Smooth muscle cell (in vitro differentiated cells): ENCODE results near the gene GLS. TPM values are rescaled to one million over a fixed set of nuclear protein-coding genes. Genes with fewer than 3 reads are reported as not detected.

Experiments
- DNase-seq: peaks from one replicate; lab custom pipeline; 2025; ENCODE audit not compliant: unreplicated experiment; lab: John Stamatoyannopoulos, UW
- H2AFZ ChIP-seq: fragments of 200-600 bp; sonication (generic); 2 replicates; pipeline ENCODE4 v1.6.0; 2016; ENCODE audit warnings: antibody characterized with exemption, low read depth, mild to moderate bottlenecking
- H3F3A ChIP-seq: fragments of 200-600 bp; sonication (generic); 2 replicates; pipeline ENCODE4 v1.6.0; 2017; ENCODE audit warnings: antibody characterized with exemption, low read depth
- H3K27ac ChIP-seq: fragments of 200-600 bp; sonication (generic); 2 replicates; pipeline ENCODE4 v1.5.1; 2016; ENCODE audit warnings: low read depth, mild to moderate bottlenecking
- H3K27me3 ChIP-seq: fragments of 200-600 bp; sonication (generic); 2 replicates; pipeline ENCODE4 v1.6.1; 2016; ENCODE audit warnings: low read depth, mild to moderate bottlenecking
- H3K36me3 ChIP-seq: fragments of 200-600 bp; sonication (generic); 2 replicates; pipeline ENCODE4 v1.5.1; 2016; ENCODE audit warnings: low read depth
- H3K4me1 ChIP-seq: fragments of 200-600 bp; sonication (generic); 2 replicates; pipeline ENCODE4 v1.5.1; 2016; ENCODE audit warnings: low read depth
- H3K4me2 ChIP-seq: fragments of 200-600 bp; sonication (generic); 2 replicates; pipeline ENCODE4 v1.6.0; 2016; ENCODE audit warnings: mild to moderate bottlenecking
- H3K4me3 ChIP-seq: fragments of 200-600 bp; sonication (generic); 2 replicates; pipeline ENCODE4 v1.5.1; 2016; ENCODE audit warnings: mild to moderate bottlenecking
- H3K79me2 ChIP-seq: fragments of 200-600 bp; sonication (generic); 2 replicates; pipeline ENCODE4 v1.6.0; 2016; ENCODE audit warnings: low read depth, mild to moderate bottlenecking
- H3K9ac ChIP-seq: fragments of 200-600 bp; sonication (generic); 2 replicates; pipeline ENCODE4 v1.6.0; 2016; ENCODE audit warnings: low read depth
- H3K9me3 ChIP-seq: fragments of 200-600 bp; sonication (generic); replicated peaks from 2 replicates; pipeline ENCODE4 v1.5.1; 2016; ENCODE audit warnings: low read depth
- H4K20me1 ChIP-seq: fragments of 200-600 bp; sonication (generic); 2 replicates; pipeline ENCODE4 v1.6.0; 2016; ENCODE audit warnings: low read depth
- CTCF ChIP-seq: fragments of 200-600 bp; sonication (generic); IDR thresholded peaks from 2 replicates; pipeline ENCODE4 v1.5.1; 2017; ENCODE audit warnings: borderline replicate concordance, mild to moderate bottlenecking, antibody characterized with exemption; ENCODE audit not compliant: insufficient read depth, poor library complexity, severe bottlenecking
- WGBS: methylation state at CpG from one replicate; pipeline ENCODE4 v1.1.7; 2016; ENCODE audit warnings: low lambda C conversion rate; 5-methylcytosine and 5-hydroxymethylcytosine counted together
- polyA plus RNA-seq: library from polyadenylated mRNA; unstranded; fragments of >200 nt; fragmentation: Nextera tagmentation; extraction: Ambion mirVana; gene quantifications from 2 replicates; pipeline ENCODE4 v1.2.1, GENCODE V29; 2016
- total RNA-seq: library from RNA; depleted of rRNA; stranded (reverse); fragments of >200 nt; gene quantifications from 2 replicates; pipeline ENCODE4 v1.2.3, GENCODE V29; 2014

GLS gene
- total and polyA plus RNA-seq, 2 experiments from 2014 or later = 76.2 to 454 TPM

GRCh38 chr2:190889175-190889943 lies 8.7 kb downstream of the GLS start:
- no peaks in the 10 kb centered on the region for H3K9me3 ChIP-seq
- no peak overlapping the region for H3K9ac ChIP-seq
- H3K4me2 ChIP-seq = peak overlapping the region; percentile 93
- H3F3A ChIP-seq = no peaks in the 10 kb centered on the region
- DNase-seq = no peak
- peaks cover 7% of the 10 kb centered on the region for H3K36me3 ChIP-seq
- H2AFZ ChIP-seq = no peak overlapping the region
- WGBS = 54% methylated on average over 3 of the region's 3 CpGs
- no peak for TF ChIP-seq CTCF
- peaks cover 100% of the 10 kb centered on the region for H4K20me1 ChIP-seq
- H3K27ac ChIP-seq = peak overlapping the region; percentile 54
- H3K27me3 ChIP-seq = no peaks in the 10 kb centered on the region
- peak overlapping the region; percentile 79 for H3K4me3 ChIP-seq
- H3K4me1 ChIP-seq = peaks cover 12% of the 10 kb centered on the region
- peaks cover 100% of the 10 kb centered on the region for H3K79me2 ChIP-seq

- no peaks in the 10 kb centered on the region for H3K27me3 ChIP-seq
- no peak overlapping the region for H2AFZ ChIP-seq
- H3K9ac ChIP-seq = no peak overlapping the region
- H3K36me3 ChIP-seq = peaks cover 22% of the 10 kb centered on the region
- peaks cover 11% of the 10 kb centered on the region for H3K4me1 ChIP-seq
- H3K4me3 ChIP-seq = no peak overlapping the region
- H3K9me3 ChIP-seq = no peaks in the 10 kb centered on the region
- H3K27ac ChIP-seq = peak overlapping the region; percentile 48
- peaks cover 100% of the 10 kb centered on the region for H4K20me1 ChIP-seq
- peaks cover 100% of the 10 kb centered on the region for H3K79me2 ChIP-seq
- H3F3A ChIP-seq = no peaks in the 10 kb centered on the region
- no peak for TF ChIP-seq CTCF
- no peak for DNase-seq
- peak overlapping the region; percentile 62 for H3K4me2 ChIP-seq
Measured at GRCh38 chr2:190891372-190891771, 10.8 kb downstream of the GLS start.

GRCh38 chr2:190891889-190892288 lies 11.3 kb downstream of the GLS start:
- peaks cover 27% of the 10 kb centered on the region for H3K36me3 ChIP-seq
- H3K4me1 ChIP-seq = peaks cover 10% of the 10 kb centered on the region
- H4K20me1 ChIP-seq = peaks cover 100% of the 10 kb centered on the region
- WGBS = 83% methylated on average over 1 of the region's 1 CpG
- DNase-seq = no peak
- no peak for TF ChIP-seq CTCF
- H3K79me2 ChIP-seq = peaks cover 100% of the 10 kb centered on the region
- H3K27me3 ChIP-seq = no peaks in the 10 kb centered on the region
- H3K4me2 ChIP-seq = peak overlapping the region; percentile 62
- no peaks in the 10 kb centered on the region for H3K9me3 ChIP-seq
- no peak overlapping the region for H3K4me3 ChIP-seq
- no peaks in the 10 kb centered on the region for H3F3A ChIP-seq
- no peak overlapping the region for H2AFZ ChIP-seq
- H3K27ac ChIP-seq = peak overlapping the region; percentile 29
- no peak overlapping the region for H3K9ac ChIP-seq

- H3K27me3 ChIP-seq = no peaks in the 10 kb centered on the region
- H3K4me2 ChIP-seq = no peak overlapping the region
- peaks cover 8% of the 10 kb centered on the region for H3K4me1 ChIP-seq
- H3K9ac ChIP-seq = no peak overlapping the region
- peaks cover 100% of the 10 kb centered on the region for H4K20me1 ChIP-seq
- no peak overlapping the region for H3K4me3 ChIP-seq
- no peak for DNase-seq
- TF ChIP-seq CTCF = no peak
- peaks cover 100% of the 10 kb centered on the region for H3K79me2 ChIP-seq
- H2AFZ ChIP-seq = no peak overlapping the region
- H3K27ac ChIP-seq = no peak overlapping the region
- peaks cover 3% of the 10 kb centered on the region for H3F3A ChIP-seq
- no peaks in the 10 kb centered on the region for H3K9me3 ChIP-seq
- H3K36me3 ChIP-seq = peaks cover 37% of the 10 kb centered on the region
Measured at GRCh38 chr2:190893157-190893556, 12.5 kb downstream of the GLS start.
